ENCODE results near the gene SCOC.

SCOC gene

DNA sequence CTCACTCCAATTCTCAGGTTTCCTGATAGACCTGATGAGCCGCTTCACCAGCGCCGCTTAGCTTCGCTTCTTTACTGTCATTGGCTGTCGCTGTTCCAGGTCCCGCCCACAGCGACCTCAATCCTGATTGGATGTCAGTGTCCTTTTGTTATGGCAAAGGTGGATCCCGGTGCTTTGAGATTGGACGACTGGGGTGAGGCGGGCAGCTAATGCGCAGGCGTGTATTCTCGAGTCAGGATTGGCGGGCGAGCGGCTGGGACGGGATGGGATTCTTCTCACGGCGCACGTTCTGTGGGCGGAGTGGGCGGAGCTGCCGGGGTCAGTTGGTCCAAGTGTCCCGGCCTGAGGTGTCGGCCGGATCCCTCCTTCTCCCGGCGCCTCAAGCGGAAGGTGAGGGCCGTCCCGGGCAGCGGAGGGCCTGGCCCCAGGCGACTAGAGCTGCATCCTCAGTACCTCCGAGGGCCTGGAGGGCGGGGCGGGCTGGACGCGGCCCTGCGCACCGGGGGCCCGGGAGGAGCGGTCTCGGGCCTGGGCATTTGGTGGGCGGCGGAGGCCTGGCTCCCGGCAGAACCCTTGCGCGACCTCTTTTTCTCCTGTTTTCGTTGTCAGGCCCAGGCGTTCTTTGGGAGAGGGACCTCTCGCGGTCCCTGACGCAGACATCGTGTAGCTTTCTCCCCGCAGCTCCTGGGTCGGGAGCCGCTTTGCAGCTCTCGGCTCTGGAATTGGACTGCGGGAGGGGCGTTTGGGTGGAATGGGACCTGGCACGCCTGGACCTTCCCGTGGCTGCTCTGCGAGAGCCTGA lies at the start of gene SCOC:
Gene SCOC (plus strand): TSS at position 319 of the 802 bp plus-strand sequence. CDS start 5,525 bp downstream, outside the sequence.
- peak; percentile 99 for DNase-seq

- no peak for DNase-seq
These were observed 47.0 kb upstream of the SCOC start for GRCh38 chr4:140326395-140326993.

GRCh38 chr4:140330311-140330900 lies 43.0 kb upstream of the SCOC start:
- peak; percentile 5 for DNase-seq

DNA sequence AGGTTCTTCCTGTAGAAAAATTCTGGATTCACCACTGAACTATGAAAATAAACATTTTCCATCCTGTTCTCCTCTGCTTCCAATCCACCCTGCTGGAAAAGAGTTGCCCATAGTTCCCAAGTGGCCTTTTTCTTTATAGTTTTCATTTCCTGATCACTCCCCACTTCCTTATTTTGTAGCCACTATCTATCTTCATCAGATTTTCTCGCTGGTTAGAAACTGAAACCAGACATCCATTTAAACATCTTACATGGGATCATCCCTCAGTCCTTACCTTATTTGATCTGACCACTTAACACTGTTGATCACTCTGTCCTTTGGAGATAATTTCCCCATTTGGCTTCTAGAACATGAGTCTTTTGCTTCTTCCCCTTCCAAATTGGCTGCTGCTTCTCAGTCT lies 42.2 kb upstream of the SCOC start:
- no peak for DNase-seq

GRCh38 chr4:140331876-140332275 lies 41.6 kb upstream of the SCOC start:
- DNase-seq: no peak

DNA sequence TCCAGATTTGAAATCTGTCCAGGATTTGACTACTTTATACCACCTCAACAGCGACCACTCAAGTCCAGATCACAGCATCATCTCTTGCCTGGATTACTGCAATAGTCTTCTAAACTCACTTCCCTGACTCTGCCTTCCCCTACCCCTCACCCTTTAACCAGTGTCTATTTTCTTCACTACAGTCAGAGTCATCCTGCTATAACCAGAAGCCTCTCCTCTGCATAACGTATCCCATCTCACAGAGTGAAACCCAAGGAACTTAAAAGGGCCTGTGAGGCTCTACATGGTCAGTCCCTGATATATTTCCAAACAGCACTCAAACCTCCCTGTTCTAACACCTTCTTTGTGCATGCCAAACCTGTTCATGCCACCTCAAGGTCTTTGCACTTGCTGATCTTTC lies 40.7 kb upstream of the SCOC start:
- no peak for DNase-seq

DNA sequence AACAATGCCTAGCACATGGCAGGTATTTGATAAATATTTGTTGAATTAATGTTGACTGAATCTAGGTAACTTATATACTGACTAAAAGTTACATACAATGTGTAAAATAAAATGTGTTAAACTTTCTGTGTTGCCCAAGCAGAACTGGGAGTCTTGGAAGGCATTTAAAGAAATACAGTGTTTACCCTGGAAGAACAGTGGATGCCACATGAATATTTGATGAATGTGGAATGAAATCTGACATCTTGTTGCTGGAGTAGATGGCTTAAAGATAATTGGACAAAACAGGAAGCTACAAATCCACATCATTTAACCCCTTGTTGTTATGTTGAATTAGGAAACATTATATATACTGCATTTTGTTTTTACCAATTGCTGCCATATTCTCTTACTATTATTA lies 39.9 kb upstream of the SCOC start:
- no peak for DNase-seq

DNA sequence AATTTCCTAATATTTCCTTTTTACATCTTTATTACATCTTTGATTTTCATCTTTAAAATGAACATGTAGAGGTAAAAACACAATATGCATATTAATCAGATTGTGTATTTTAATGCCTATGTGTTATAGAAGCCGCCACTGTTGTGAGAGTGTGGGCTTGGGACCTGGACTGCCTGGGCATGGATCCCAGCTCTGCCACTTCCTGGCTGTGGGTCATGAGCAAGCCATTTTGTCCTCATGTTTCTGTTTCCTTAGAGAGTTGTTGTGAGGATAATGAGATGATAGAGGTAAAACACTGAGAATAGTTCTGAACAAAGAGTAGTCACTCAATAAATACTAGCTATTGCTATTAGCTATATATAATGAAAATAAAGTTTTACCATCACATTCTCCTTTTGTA lies 38.4 kb upstream of the SCOC start:
- no peak for DNase-seq

GRCh38 chr4:140336730-140337129 lies 36.7 kb upstream of the SCOC start:
- DNase-seq: no peak

DNA sequence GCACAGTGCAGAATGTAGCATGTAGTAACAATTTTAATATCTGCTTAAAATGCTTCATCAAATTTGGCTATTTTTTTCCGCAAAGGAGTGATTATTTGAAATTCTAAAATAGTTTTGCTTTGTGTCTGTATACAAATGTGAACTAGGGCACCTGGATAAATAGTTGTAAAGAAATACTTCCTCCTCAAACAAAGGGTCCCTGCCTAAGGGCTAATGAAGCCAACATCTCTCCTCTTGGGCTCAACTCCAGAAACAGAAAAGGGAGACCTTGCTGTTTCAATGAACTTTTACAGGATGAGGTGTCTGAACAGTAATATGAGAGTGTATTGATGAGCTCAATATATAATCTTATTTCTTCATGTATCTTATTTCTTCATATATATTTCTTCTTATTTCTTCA lies 30.8 kb upstream of the SCOC start:
- no peak for DNase-seq

- DNase-seq: no peak
These were observed 30.1 kb upstream of the SCOC start for GRCh38 chr4:140343303-140343702.

- DNase-seq: no peak
These were observed 29.3 kb upstream of the SCOC start for GRCh38 chr4:140344101-140344500.

- no peak for DNase-seq
These were observed 28.8 kb upstream of the SCOC start for GRCh38 chr4:140344621-140345020.

DNA sequence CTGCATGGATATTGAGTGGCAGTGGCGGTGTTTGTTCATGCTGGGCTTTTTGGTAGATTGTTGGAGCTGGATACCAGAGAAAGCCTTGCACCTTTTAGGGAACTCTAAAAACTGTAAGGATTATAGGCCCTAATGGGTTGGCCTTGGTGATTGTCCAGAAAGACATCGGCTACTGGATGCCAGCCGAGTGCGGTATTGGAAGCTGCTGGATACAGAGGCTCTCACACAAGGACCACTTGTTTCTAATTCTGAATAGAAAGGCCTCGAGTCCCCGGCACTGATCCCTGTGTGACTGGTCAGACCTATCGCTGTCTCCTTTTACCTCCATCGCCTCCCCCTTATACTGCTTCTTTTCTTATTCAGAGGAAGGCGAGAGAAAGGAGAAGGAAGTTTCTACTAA lies 27.3 kb upstream of the SCOC start:
- DNase-seq: no peak

GRCh38 chr4:140349816-140350215 lies 23.6 kb upstream of the SCOC start:
- no peak for DNase-seq

DNA sequence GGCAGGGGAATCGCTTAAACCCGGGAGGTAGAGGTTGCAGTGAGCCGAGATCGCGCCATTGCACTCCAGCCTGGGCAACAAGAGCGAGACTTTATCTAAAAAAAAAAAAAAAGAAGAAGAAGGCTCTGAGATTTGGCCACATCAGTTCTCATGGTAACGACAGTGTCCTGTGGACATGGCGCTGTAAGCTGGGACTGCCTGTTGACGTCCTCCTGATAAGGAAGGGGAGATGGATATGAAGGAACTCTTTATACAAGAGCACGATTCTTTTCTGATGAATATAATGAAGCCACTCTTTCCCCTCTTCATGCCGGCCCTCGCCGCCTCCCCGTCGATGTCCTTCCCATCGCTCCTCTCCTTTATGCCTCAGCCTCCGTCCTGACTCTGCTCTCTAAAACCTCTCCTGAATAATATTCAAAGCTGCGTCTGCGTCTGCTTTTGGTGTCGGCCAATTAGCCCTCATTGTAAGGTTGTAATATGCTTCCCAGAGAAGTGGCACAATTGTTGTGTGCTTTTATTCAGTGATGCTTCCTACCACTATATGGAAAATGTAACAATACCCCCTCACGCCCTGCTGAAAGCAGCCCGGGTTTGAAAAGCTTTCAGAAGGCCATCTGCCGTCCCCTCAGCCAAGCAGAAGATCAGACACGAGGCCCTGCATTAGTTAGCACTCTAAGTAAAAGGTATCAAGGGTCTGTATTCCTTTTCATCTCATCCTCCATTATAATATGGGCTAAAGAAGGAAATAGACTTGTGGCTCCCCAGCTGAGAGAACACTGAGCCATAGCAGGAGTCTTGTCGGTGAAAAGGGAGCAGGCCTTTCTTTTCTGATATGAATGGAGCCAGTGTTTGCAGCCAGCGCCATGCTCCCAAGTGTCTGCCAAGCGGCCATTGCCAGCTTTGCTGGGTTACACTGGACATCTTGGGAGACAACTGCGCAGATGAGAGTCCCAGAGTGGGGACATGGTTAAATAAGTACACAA lies 22.1 kb upstream of the SCOC start:
- DNase-seq: no peak

- DNase-seq: no peak
These were observed 19.7 kb upstream of the SCOC start for GRCh38 chr4:140353786-140354185.

GRCh38 chr4:140355288-140355687 lies 18.2 kb upstream of the SCOC start:
- DNase-seq: no peak

- DNase-seq: no peak
These were observed 15.6 kb upstream of the SCOC start for GRCh38 chr4:140357868-140358267.

GRCh38 chr4:140358281-140358680 lies 15.2 kb upstream of the SCOC start:
- no peak for DNase-seq

- peak; percentile 84 for DNase-seq
These were observed 13.7 kb upstream of the SCOC start for GRCh38 chr4:140359562-140360427.

GRCh38 chr4:140361099-140361498 lies 12.3 kb upstream of the SCOC start:
- DNase-seq: no peak

All from activated CD4-positive, alpha-beta T cell treated with anti-CD3 and anti-CD28 coated beads, Interleukin-2, Interleukin-6, amounts not matched to agents 100 ng/mL and 50 ng/mL, durations not matched to agents 16 hours and 8 hours (primary cell).